Measurements from ENCODE around the gene C6orf89. TPM values are rescaled to one million over a fixed set of nuclear protein-coding genes. Genes with fewer than 3 reads are reported as not detected.

Gene C6orf89
- polyA plus RNA-seq, 2 of the 4 experiments (the other 2 are of a cell fraction): 13.8 to 27.0 TPM

- TF ChIP-seq HES2 (IDR thresholded peaks at IDR 0.05): no peak
- TF ChIP-seq, protein P1, sequence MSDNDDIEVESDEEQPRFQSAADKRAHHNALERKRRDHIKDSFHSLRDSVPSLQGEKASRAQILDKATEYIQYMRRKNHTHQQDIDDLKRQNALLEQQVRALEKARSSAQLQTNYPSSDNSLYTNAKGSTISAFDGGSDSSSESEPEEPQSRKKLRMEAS (IDR thresholded peaks at IDR 0.05): peak; percentile 73
- TF ChIP-seq, protein P2, sequence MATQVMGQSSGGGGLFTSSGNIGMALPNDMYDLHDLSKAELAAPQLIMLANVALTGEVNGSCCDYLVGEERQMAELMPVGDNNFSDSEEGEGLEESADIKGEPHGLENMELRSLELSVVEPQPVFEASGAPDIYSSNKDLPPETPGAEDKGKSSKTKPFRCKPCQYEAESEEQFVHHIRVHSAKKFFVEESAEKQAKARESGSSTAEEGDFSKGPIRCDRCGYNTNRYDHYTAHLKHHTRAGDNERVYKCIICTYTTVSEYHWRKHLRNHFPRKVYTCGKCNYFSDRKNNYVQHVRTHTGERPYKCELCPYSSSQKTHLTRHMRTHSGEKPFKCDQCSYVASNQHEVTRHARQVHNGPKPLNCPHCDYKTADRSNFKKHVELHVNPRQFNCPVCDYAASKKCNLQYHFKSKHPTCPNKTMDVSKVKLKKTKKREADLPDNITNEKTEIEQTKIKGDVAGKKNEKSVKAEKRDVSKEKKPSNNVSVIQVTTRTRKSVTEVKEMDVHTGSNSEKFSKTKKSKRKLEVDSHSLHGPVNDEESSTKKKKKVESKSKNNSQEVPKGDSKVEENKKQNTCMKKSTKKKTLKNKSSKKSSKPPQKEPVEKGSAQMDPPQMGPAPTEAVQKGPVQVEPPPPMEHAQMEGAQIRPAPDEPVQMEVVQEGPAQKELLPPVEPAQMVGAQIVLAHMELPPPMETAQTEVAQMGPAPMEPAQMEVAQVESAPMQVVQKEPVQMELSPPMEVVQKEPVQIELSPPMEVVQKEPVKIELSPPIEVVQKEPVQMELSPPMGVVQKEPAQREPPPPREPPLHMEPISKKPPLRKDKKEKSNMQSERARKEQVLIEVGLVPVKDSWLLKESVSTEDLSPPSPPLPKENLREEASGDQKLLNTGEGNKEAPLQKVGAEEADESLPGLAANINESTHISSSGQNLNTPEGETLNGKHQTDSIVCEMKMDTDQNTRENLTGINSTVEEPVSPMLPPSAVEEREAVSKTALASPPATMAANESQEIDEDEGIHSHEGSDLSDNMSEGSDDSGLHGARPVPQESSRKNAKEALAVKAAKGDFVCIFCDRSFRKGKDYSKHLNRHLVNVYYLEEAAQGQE (IDR thresholded peaks at IDR 0.05): peak; percentile 90
- no peak for TF ChIP-seq CHD4 (IDR thresholded peaks at IDR 0.05; ENCODE audit: borderline replicate concordance)
- no peak for TF ChIP-seq FOSB (CRISPR knock-in tag; IDR thresholded peaks at IDR 0.05)
- no peak for TF ChIP-seq RFX5 (IDR thresholded peaks at IDR 0.05)
Measured at GRCh38 chr6:36885461-36886401, at the start of gene C6orf89 (continued).

- no peak overlapping the region for H3K27ac ChIP-seq
- H3K4me3 ChIP-seq: no peak overlapping the region
- no peaks in the 10 kb centered on the region for H3K9me3 ChIP-seq
- TF ChIP-seq KDM1A (IDR thresholded peaks at IDR 0.05; ENCODE audit: low read depth) (no peak), HES2 (IDR thresholded peaks at IDR 0.05) (no peak), ESRRA (IDR thresholded peaks at IDR 0.05; ENCODE audit: borderline replicate concordance, low read length) (no peak), FOSL2 (IDR thresholded peaks at IDR 0.05) (no peak), FOSL2 (CRISPR knock-in tag; IDR thresholded peaks at IDR 0.05) (no peak)
- POLR2A ChIA-PET: no interaction called here
- H3K4me1 ChIP-seq: no peaks in the 10 kb centered on the region
- 29% methylated on average over 3 of the region's 3 CpGs for WGBS (ENCODE audit: missing lambda C conversion rate)
- DNase-seq (ENCODE audit: low read depth in 1 of 2, low spot score in 1 of 2) (no peak), ATAC-seq (peak; percentile 56 to 64; a peak in 5 of 6 replicates), FAIRE-seq (no peak)
- CTCF ChIA-PET: interaction anchor here (0.9 to 2.1 kb wide), 6 partner anchors 10 to 182 kb away, joined by 3 to 4 read pairs (median 3); no protein-coding TSS in a partner anchor
- H3K4me2 ChIP-seq: no peak overlapping the region
Measured at GRCh38 chr6:36836111-36837021, 49.4 kb upstream of the C6orf89 start.

DNA sequence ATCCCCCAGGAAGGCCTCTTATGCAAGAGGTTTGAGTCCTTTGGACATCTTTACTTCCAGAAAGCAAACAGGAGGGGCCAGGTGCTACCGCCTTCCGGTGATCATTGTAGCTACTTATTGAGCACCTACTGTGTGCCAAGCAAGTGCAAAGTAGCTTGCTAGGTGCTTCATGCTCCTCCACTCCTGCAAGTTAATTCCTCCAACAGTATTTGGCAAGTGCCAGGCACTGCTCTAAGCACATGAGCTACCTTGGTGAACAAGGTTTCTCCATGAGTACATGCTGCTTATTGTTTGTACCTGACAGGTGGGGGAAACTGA, 48.8 kb upstream of the C6orf89 start:
- no peak for TF ChIP-seq NPAS2 (CRISPR knock-in tag; IDR thresholded peaks at IDR 0.05; ENCODE audit: borderline replicate concordance)
- TF ChIP-seq RARB (CRISPR knock-in tag; IDR thresholded peaks at IDR 0.05): no peak
- no peak for TF ChIP-seq JUNB (IDR thresholded peaks at IDR 0.05)
- TF ChIP-seq, protein P2 (IDR thresholded peaks at IDR 0.05): no peak
- TF ChIP-seq MAFK (IDR thresholded peaks at IDR 0.05; ENCODE audit: partially characterized antibody): no peak
- no peak for TF ChIP-seq RNF2 (IDR thresholded peaks at IDR 0.05; ENCODE audit: borderline replicate concordance, low read depth)
- TF ChIP-seq CBX2 (IDR thresholded peaks at IDR 0.05; ENCODE audit: borderline replicate concordance, low read depth): no peak
- no peak for TF ChIP-seq HES2 (IDR thresholded peaks at IDR 0.05)
- FAIRE-seq (no peak), DNase-seq (ENCODE audit: low read depth in 1 of 2, low spot score in 1 of 2) (no peak), ATAC-seq (no peak)
- POLR2A ChIA-PET: no interaction called here
- WGBS (ENCODE audit: missing lambda C conversion rate): 94% methylated on average over 2 of the region's 2 CpGs
- Histone ChIP-seq H3K4me2 (no peak overlapping the region), H3K4me3 (no peak overlapping the region), H3K4me1 (no peaks in the 10 kb centered on the region), H3K9me3 (no peaks in the 10 kb centered on the region), H3K27ac (no peak overlapping the region)
- CTCF ChIA-PET: interaction anchor here (0.9 to 2.1 kb wide), 4 partner anchors 10 to 78 kb away, joined by 3 to 4 read pairs (median 3); no protein-coding TSS in a partner anchor
